ENCODE measurements around the gene RAD51B. TPM values are rescaled to one million over a fixed set of nuclear protein-coding genes. Genes with fewer than 3 reads are reported as not detected.

RAD51B gene
- total and polyA plus RNA-seq, 2 of the 13 experiments (the other 11 are each of a cell fraction or from before 2014, with no cell fraction given): 7.0 to 9.5 TPM

DNA sequence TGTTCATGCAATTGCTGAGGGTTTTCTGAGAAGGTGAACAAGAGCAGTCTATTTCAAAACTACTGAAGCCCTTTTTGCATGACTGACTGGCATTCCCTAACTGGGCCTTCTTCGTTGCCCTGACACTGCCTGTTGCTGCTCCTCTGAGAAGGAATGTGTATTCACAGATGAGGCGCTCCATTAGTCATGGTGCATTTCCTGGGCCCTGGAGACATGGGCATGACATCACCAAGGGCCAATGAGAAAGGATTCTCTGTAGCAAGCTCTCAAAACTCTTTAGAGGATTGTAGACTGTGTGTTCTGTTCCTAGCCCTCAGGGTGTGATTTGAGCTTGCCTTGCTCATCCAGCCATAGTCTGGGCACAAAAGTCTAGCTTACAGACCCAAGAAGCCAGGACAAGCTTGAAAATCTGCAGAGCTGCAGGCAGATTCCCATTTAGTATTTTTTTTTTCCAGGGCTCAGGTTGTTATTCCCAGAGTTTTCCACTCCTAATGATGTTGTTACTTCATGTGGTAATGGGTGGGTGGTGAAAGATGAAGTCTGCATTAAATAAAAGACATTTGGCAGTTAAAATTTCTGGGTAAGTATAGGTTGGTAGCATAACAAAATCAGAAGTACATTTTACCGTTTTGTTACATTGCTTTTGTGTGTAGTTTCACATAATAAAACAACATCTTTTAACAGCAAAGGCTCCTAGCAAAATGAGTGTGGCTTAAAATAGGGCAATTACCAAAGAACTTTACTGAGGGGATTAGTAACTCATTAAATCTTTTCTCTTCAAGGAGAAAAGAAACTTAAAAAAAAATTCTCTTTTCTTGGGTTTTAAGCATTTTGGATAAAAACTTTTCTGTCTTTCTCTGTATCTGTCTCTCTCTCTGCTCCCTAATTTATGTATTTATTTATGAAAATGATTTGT lies 318.4 kb downstream of the RAD51B start:
- no peak overlapping the region for H3K27ac ChIP-seq (ENCODE audit: extremely low read length, insufficient read depth, low read length)
- FAIRE-seq (no peak), ATAC-seq (peak; percentile 53), DNase-seq (ENCODE audit: low spot score) (peak; percentile 77)
- WGBS (ENCODE audit: low lambda C conversion rate): 79% methylated on average over 3 of the region's 3 CpGs
- TSS peak; percentile 81 for BruUV-seq (replicated peaks)
- intact Hi-C loops (cut with micrococcal nuclease; ENCODE audit: unreplicated experiment): no loop called here
- no peak overlapping the region for H3K4me3 ChIP-seq (replicated peaks in 1 of 3; ENCODE audit: insufficient read depth in 1 of 3, low read depth in 2 of 3, low read length in 3 of 3)
- H3K4me2 ChIP-seq (ENCODE audit: low read depth, low read length): no peak overlapping the region
- in situ Hi-C loops (cut with HindIII; ENCODE audit: extremely low pct_ligation_motif_present, low pct_unique_long_range_greater_than_20kb): no loop called here
- no peaks in the 10 kb centered on the region for H3K9me3 ChIP-seq (ENCODE audit: low read length)
- H3K27me3 ChIP-seq (ENCODE audit: control insufficient read depth in 1 of 2, insufficient read depth in 2 of 2, low read length in 2 of 2): no peaks in the 10 kb centered on the region
- POLR2A ChIA-PET: interaction anchor here (0.6 kb wide), 2 partner anchors 13 to 28 kb away, joined by 3 read pairs; no protein-coding TSS in a partner anchor
- H3K9ac ChIP-seq (ENCODE audit: insufficient read depth, low read depth, low read length): no peak overlapping the region
- H4K20me1 ChIP-seq (ENCODE audit: insufficient read depth, low read length): no peaks in the 10 kb centered on the region
- H3K4me1 ChIP-seq (ENCODE audit: insufficient read depth, low read length): peaks cover 23% of the 10 kb centered on the region; the same call in 1 of the 2 replicates
- no peaks in the 10 kb centered on the region for H3K79me2 ChIP-seq (ENCODE audit: insufficient read depth, low read length)
- CTCF ChIA-PET (ENCODE audit: low intra/inter-chr PET ratio, low total read pairs): no interaction called here
- no peaks in the 10 kb centered on the region for H3K36me3 ChIP-seq (replicated peaks in 1 of 2; ENCODE audit: control insufficient read depth in 1 of 2, insufficient read depth in 2 of 2, low read length in 2 of 2)
- no peak overlapping the region for H2AFZ ChIP-seq (ENCODE audit: low read length)
- TF ChIP-seq, protein P1, sequence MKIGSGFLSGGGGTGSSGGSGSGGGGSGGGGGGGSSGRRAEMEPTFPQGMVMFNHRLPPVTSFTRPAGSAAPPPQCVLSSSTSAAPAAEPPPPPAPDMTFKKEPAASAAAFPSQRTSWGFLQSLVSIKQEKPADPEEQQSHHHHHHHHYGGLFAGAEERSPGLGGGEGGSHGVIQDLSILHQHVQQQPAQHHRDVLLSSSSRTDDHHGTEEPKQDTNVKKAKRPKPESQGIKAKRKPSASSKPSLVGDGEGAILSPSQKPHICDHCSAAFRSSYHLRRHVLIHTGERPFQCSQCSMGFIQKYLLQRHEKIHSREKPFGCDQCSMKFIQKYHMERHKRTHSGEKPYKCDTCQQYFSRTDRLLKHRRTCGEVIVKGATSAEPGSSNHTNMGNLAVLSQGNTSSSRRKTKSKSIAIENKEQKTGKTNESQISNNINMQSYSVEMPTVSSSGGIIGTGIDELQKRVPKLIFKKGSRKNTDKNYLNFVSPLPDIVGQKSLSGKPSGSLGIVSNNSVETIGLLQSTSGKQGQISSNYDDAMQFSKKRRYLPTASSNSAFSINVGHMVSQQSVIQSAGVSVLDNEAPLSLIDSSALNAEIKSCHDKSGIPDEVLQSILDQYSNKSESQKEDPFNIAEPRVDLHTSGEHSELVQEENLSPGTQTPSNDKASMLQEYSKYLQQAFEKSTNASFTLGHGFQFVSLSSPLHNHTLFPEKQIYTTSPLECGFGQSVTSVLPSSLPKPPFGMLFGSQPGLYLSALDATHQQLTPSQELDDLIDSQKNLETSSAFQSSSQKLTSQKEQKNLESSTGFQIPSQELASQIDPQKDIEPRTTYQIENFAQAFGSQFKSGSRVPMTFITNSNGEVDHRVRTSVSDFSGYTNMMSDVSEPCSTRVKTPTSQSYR (CRISPR knock-in tag; IDR thresholded peaks at IDR 0.05; ENCODE audit: borderline replicate concordance): no peak
- no peak for TF ChIP-seq YEATS2 (CRISPR knock-in tag; IDR thresholded peaks at IDR 0.05; ENCODE audit: borderline replicate concordance)
- no peak for TF ChIP-seq HDAC6 (IDR thresholded peaks at IDR 0.05; ENCODE audit: low read depth, low read length)
- peak; percentile 63 for TF ChIP-seq FOSL2 (CRISPR knock-in tag; IDR thresholded peaks at IDR 0.05)
- TF ChIP-seq, protein P2, sequence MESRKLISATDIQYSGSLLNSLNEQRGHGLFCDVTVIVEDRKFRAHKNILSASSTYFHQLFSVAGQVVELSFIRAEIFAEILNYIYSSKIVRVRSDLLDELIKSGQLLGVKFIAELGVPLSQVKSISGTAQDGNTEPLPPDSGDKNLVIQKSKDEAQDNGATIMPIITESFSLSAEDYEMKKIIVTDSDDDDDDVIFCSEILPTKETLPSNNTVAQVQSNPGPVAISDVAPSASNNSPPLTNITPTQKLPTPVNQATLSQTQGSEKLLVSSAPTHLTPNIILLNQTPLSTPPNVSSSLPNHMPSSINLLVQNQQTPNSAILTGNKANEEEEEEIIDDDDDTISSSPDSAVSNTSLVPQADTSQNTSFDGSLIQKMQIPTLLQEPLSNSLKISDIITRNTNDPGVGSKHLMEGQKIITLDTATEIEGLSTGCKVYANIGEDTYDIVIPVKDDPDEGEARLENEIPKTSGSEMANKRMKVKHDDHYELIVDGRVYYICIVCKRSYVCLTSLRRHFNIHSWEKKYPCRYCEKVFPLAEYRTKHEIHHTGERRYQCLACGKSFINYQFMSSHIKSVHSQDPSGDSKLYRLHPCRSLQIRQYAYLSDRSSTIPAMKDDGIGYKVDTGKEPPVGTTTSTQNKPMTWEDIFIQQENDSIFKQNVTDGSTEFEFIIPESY (CRISPR knock-in tag; IDR thresholded peaks at IDR 0.05): 0 out of 2 replicates have a peak, but pooled peaks have one; percentile 28
- TF ChIP-seq ZFY (CRISPR knock-in tag; IDR thresholded peaks at IDR 0.05): no peak
- no peak for TF ChIP-seq BORCS8-MEF2B (CRISPR knock-in tag; IDR thresholded peaks at IDR 0.05)
- no peak for TF ChIP-seq ZFP36L1 (CRISPR knock-in tag; IDR thresholded peaks at IDR 0.05)
- TF ChIP-seq, protein P3, sequence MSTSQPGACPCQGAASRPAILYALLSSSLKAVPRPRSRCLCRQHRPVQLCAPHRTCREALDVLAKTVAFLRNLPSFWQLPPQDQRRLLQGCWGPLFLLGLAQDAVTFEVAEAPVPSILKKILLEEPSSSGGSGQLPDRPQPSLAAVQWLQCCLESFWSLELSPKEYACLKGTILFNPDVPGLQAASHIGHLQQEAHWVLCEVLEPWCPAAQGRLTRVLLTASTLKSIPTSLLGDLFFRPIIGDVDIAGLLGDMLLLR (CRISPR knock-in tag; IDR thresholded peaks at IDR 0.05): no peak
- TF ChIP-seq CREB1 (IDR thresholded peaks at IDR 0.05): 0 out of 2 replicates have a peak, but pooled peaks have one; percentile 47
- TF ChIP-seq CREB1 (CRISPR knock-in tag; IDR thresholded peaks at IDR 0.05): no peak
- TF ChIP-seq, protein P4, sequence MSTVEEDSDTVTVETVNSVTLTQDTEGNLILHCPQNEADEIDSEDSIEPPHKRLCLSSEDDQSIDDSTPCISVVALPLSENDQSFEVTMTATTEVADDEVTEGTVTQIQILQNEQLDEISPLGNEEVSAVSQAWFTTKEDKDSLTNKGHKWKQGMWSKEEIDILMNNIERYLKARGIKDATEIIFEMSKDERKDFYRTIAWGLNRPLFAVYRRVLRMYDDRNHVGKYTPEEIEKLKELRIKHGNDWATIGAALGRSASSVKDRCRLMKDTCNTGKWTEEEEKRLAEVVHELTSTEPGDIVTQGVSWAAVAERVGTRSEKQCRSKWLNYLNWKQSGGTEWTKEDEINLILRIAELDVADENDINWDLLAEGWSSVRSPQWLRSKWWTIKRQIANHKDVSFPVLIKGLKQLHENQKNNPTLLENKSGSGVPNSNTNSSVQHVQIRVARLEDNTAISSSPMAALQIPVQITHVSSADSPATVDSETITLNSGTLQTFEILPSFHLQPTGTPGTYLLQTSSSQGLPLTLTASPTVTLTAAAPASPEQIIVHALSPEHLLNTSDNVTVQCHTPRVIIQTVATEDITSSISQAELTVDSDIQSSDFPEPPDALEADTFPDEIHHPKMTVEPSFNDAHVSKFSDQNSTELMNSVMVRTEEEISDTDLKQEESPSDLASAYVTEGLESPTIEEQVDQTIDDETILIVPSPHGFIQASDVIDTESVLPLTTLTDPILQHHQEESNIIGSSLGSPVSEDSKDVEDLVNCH (CRISPR knock-in tag; IDR thresholded peaks at IDR 0.05): no peak
- no peak for TF ChIP-seq ZNF382 (CRISPR knock-in tag; IDR thresholded peaks at IDR 0.05; ENCODE audit: borderline replicate concordance)
- no peak for TF ChIP-seq ZNF747 (CRISPR knock-in tag; IDR thresholded peaks at IDR 0.05; ENCODE audit: borderline replicate concordance)
- TF ChIP-seq ZNF501 (CRISPR knock-in tag; IDR thresholded peaks at IDR 0.05): no peak
- no peak for TF ChIP-seq ZNF282 (IDR thresholded peaks at IDR 0.05; ENCODE audit: partially characterized antibody)

All from HepG2 (cell line).